ENCODE results near the gene EHMT1. TPM values are rescaled to one million over a fixed set of nuclear protein-coding genes. Genes with fewer than 3 reads are reported as not detected.

EHMT1 gene
- total RNA-seq, 2 experiments from 2014 or later = 145 to 295 TPM

DNA sequence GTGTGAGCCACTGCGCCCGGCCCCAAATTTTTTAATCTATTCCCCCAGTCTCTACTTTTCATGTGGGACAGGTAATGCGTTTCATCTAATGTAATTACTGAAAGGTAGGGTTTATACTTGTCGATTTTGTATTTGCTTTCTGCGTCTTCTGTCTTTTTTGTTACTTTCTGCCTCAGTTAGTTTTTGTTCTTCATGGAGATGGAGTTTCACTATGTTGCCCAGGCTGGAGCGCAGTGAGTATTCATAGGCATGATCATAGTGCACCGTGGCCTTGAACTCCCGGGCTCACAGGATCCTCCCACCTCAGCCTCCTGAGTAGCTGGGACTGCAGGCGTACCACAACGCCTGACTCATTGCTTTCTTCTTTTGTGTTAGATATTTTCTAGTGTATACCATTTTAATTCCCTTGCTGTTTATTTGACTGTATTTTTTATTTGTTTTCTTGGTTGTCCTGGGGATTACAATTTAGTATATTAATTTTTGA lies 23.4 kb downstream of the EHMT1 start:
- Histone ChIP-seq H3K9me3 (ENCODE audit: low read length) (no peaks in the 10 kb centered on the region), H3K27ac (ENCODE audit: low read depth, low read length, poor library complexity, severe bottlenecking) (no peak overlapping the region), H3K9me2 (ENCODE audit: insufficient read depth, low read length) (no peaks in the 10 kb centered on the region), H3K4me2 (ENCODE audit: low read length) (no peak overlapping the region), H3K79me2 (ENCODE audit: insufficient read depth, low read depth, low read length) (peaks cover 100% of the 10 kb centered on the region), H3K36me3 (ENCODE audit: insufficient read depth, low read length) (peaks cover 85% of the 10 kb centered on the region), H3K4me1 (ENCODE audit: insufficient read depth, low read length, poor library complexity, severe bottlenecking) (peaks cover 38% of the 10 kb centered on the region), H3K4me3 (ENCODE audit: low read depth, low read length, poor library complexity, severe bottlenecking) (no peak overlapping the region), H4K20me1 (ENCODE audit: insufficient read depth, low read length) (0 out of 2 replicates have a peak, but pooled peaks cover 13% of the 10 kb centered on the region), H2AFZ (ENCODE audit: low read length) (no peak overlapping the region)
- intact Hi-C loops (cut with micrococcal nuclease; ENCODE audit: unreplicated experiment) = no loop called here
- CTCF ChIA-PET (ENCODE audit: unreplicated experiment) = no interaction called here
- POLR2A ChIA-PET = interaction anchor here (2.1 kb wide), 1 partner anchor 33 kb away, joined by 12 read pairs; no protein-coding TSS in a partner anchor
- no peak for DNase-seq (ENCODE audit: low spot score)
- TF ChIP-seq, protein P1, sequence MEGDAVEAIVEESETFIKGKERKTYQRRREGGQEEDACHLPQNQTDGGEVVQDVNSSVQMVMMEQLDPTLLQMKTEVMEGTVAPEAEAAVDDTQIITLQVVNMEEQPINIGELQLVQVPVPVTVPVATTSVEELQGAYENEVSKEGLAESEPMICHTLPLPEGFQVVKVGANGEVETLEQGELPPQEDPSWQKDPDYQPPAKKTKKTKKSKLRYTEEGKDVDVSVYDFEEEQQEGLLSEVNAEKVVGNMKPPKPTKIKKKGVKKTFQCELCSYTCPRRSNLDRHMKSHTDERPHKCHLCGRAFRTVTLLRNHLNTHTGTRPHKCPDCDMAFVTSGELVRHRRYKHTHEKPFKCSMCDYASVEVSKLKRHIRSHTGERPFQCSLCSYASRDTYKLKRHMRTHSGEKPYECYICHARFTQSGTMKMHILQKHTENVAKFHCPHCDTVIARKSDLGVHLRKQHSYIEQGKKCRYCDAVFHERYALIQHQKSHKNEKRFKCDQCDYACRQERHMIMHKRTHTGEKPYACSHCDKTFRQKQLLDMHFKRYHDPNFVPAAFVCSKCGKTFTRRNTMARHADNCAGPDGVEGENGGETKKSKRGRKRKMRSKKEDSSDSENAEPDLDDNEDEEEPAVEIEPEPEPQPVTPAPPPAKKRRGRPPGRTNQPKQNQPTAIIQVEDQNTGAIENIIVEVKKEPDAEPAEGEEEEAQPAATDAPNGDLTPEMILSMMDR (conservative IDR thresholded peaks at IDR 0.05; ENCODE audit: low read length) = no peak
- TF ChIP-seq EZH2phosphoT487 (IDR thresholded peaks at IDR 0.05; ENCODE audit: borderline replicate concordance, low read depth, low read length) = no peak
- no TSS peak for BruUV-seq (replicated peaks)

DNA sequence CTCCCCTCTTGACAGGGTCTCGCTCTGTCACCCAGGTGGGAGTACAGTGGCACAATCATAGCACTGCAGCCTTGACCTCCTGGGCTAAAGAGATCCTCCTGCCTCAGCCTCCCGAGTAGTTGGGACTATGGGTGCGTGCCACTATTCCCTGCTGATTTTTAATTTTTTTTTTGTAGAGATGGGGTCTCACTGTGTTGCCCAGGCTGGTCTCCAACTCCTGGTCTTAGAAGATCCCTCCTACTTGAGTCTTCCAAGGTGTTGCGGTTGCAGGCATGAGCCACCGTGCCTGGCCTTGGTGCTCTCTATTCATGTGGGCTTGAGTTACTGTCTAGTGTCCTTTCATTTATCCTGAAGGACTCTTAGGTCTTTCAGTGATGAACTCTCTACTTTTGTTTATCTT lies 24.1 kb downstream of the EHMT1 start:
- intact Hi-C loops (cut with micrococcal nuclease; ENCODE audit: unreplicated experiment) = no loop called here
- Histone ChIP-seq H3K4me2 (ENCODE audit: low read length) (no peak overlapping the region), H3K79me2 (ENCODE audit: insufficient read depth, low read depth, low read length) (peaks cover 98% of the 10 kb centered on the region), H3K36me3 (ENCODE audit: insufficient read depth, low read length) (peaks cover 85% of the 10 kb centered on the region), H3K4me1 (ENCODE audit: insufficient read depth, low read length, poor library complexity, severe bottlenecking) (peaks cover 38% of the 10 kb centered on the region), H3K27ac (ENCODE audit: low read depth, low read length, poor library complexity, severe bottlenecking) (no peak overlapping the region), H2AFZ (ENCODE audit: low read length) (no peak overlapping the region), H4K20me1 (ENCODE audit: insufficient read depth, low read length) (0 out of 2 replicates have a peak, but pooled peaks cover 8% of the 10 kb centered on the region), H3K9me2 (ENCODE audit: insufficient read depth, low read length) (no peaks in the 10 kb centered on the region), H3K4me3 (ENCODE audit: low read depth, low read length, poor library complexity, severe bottlenecking) (no peak overlapping the region), H3K9me3 (ENCODE audit: low read length) (no peaks in the 10 kb centered on the region)
- DNase-seq (ENCODE audit: low spot score) = no peak
- BruUV-seq (replicated peaks) = no TSS peak
- ChIA-PET POLR2A (interaction anchor here (2.1 kb wide), 1 partner anchor 32 kb away, joined by 12 read pairs; no protein-coding TSS in a partner anchor), CTCF (ENCODE audit: unreplicated experiment) (no interaction called here)
- no peak for TF ChIP-seq EZH2phosphoT487 (IDR thresholded peaks at IDR 0.05; ENCODE audit: borderline replicate concordance, low read depth, low read length)
- TF ChIP-seq, protein P1 (conservative IDR thresholded peaks at IDR 0.05; ENCODE audit: low read length) = no peak

DNA sequence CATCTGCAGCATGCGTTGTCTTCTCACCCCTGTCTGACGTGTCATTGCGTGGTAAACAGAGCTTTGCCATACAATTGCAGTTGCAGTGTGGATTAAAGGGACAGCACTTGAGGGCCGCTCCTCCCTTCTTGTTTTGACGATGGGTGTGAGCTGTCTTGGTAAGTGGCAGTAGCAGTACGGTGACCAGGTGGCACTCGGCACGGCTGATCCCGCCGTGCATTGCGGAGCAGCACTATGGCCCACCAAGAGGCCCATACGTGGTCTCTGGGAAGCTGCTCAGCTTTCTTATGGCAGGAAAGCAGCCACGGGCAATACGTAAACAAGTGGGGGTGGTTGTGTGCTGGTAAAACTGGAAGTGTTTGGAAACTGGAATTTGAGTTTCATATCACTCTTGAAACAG lies 25.1 kb downstream of the EHMT1 start:
- Histone ChIP-seq H2AFZ (ENCODE audit: low read length) (no peak overlapping the region), H3K36me3 (ENCODE audit: insufficient read depth, low read length) (peaks cover 85% of the 10 kb centered on the region), H3K4me2 (ENCODE audit: low read length) (no peak overlapping the region), H3K4me1 (ENCODE audit: insufficient read depth, low read length, poor library complexity, severe bottlenecking) (peaks cover 38% of the 10 kb centered on the region), H3K4me3 (ENCODE audit: low read depth, low read length, poor library complexity, severe bottlenecking) (no peak overlapping the region), H4K20me1 (ENCODE audit: insufficient read depth, low read length) (0 out of 2 replicates have a peak, but pooled peaks cover 1% of the 10 kb centered on the region), H3K79me2 (ENCODE audit: insufficient read depth, low read depth, low read length) (peaks cover 98% of the 10 kb centered on the region), H3K9me2 (ENCODE audit: insufficient read depth, low read length) (no peaks in the 10 kb centered on the region), H3K27ac (ENCODE audit: low read depth, low read length, poor library complexity, severe bottlenecking) (no peak overlapping the region), H3K9me3 (ENCODE audit: low read length) (no peaks in the 10 kb centered on the region)
- no peak for DNase-seq (ENCODE audit: low spot score)
- no peak for TF ChIP-seq EZH2phosphoT487 (IDR thresholded peaks at IDR 0.05; ENCODE audit: borderline replicate concordance, low read depth, low read length)
- TF ChIP-seq, protein P1 (conservative IDR thresholded peaks at IDR 0.05; ENCODE audit: low read length) = no peak
- ChIA-PET CTCF (ENCODE audit: unreplicated experiment) (no interaction called here), POLR2A (interaction anchor here (0.5 to 0.9 kb wide), 2 partner anchors 27 to 796 kb away, joined by 3 to 4 read pairs; no protein-coding TSS in a partner anchor)
- intact Hi-C loops (cut with micrococcal nuclease; ENCODE audit: unreplicated experiment) = no loop called here
- BruUV-seq (replicated peaks) = no TSS peak
